Esophagus squamous epithelium (tissue), 5 donors: ENCODE results near the gene TASOR2. TPM values are rescaled to one million over a fixed set of nuclear protein-coding genes. Genes with fewer than 3 reads are reported as not detected.

Experiments used
- DNase-seq: peaks from one replicate; lab custom pipeline; 2025; lab: John Stamatoyannopoulos, UW
- H3K27ac ChIP-seq, 4 donors: fragments of 200-600 bp; sonication (generic); one replicate each; pipeline ENCODE4 v1.5.1; 2016 to 2019; ENCODE audit warnings: mild to moderate bottlenecking in 1 of 4
- H3K27me3 ChIP-seq, 4 donors: fragments of 200-600 bp; sonication (generic); 1 replicate in 3 of 4; 2 replicates in 1 of 4; pipeline versions ENCODE4 v1.5.1 to v1.6.0; 2017 to 2021; ENCODE audit warnings: antibody characterized with exemption in 1 of 4
- H3K36me3 ChIP-seq, 3 donors: fragments of 200-600 bp; sonication (generic); one replicate each; pipeline ENCODE4 v1.5.1; 2016 to 2019
- H3K4me1 ChIP-seq, 3 donors: fragments of 200-600 bp; sonication (generic); one replicate each; pipeline ENCODE4 v1.5.1; 2017 to 2019
- H3K4me3 ChIP-seq, 4 donors: fragments of 200-600 bp; sonication (generic); 1 replicate in 3 of 4; 2 replicates in 1 of 4; pipeline ENCODE4 v1.5.1; 2016 to 2019; ENCODE audit warnings: mild to moderate bottlenecking in 2 of 4, moderate library complexity in 1 of 4
- H3K9me3 ChIP-seq, 3 donors: fragments of 200-600 bp; sonication (generic); one replicate each; pipeline ENCODE4 v1.5.1; 2016 to 2019
- CTCF ChIP-seq, 6 experiments: fragments of 450-650 bp in 4 of 6; fragments of 200-600 bp in 2 of 6; sonication (generic) in 2 of 6; IDR thresholded peaks; one replicate each; pipeline ENCODE4 v1.5.1; 2016 to 2019; ENCODE audit warnings: antibody characterized with exemption in 6 of 6, mild to moderate bottlenecking in 4 of 6, moderate library complexity in 4 of 6
- POLR2A ChIP-seq, 4 donors: fragments of 450-650 bp; IDR thresholded peaks; one replicate each; pipeline ENCODE4 v1.6.1; 2017; ENCODE audit warnings: antibody characterized with exemption in 4 of 4, mild to moderate bottlenecking in 4 of 4, moderate library complexity in 3 of 4
- WGBS, 2 donors: methylation state at CpG; one replicate each; pipeline ENCODE4 v1.1.5; 2018; 5-methylcytosine and 5-hydroxymethylcytosine counted together
- intact Hi-C: fragments of 100-400 bp; cut with DNase I; formaldehyde crosslinking; loops from one replicate; pipeline ENCODE4 v1.15.0; 2022
- total RNA-seq, 4 donors: library from RNA; depleted of rRNA; stranded (reverse); fragments of >200 nt; gene quantifications; one replicate each; pipeline ENCODE4 v1.1.0, GENCODE V29; 2016
- donor health status: DM: yes; HTN: yes; CAD: no.

Gene TASOR2
- total RNA-seq, 4 donors from 2014 or later, result 18.0 to 86.8 (median 41.4) TPM

- H3K27me3 ChIP-seq, result no peaks in the 10 kb centered on the region
- no peaks in the 10 kb centered on the region for H3K9me3 ChIP-seq
- peak overlapping the region; percentile 89 to 95 (median 92) for H3K27ac ChIP-seq
- 0% methylated on average over 8 to 37 of the region's 77 CpGs for WGBS, 2 donors
- no peaks in the 10 kb centered on the region for H3K36me3 ChIP-seq
- TF ChIP-seq POLR2A (IDR thresholded peaks at IDR 0.05) (no peak), CTCF (IDR thresholded peaks at IDR 0.05) (peak in 4 of 6 experiments; percentile 17 to 38 (median 28))
- H3K4me1 ChIP-seq, result peaks cover 0 to 45% (median 4%) of the 10 kb centered on the region in 3 donors
- intact Hi-C loops, result no loop called here
- DNase-seq, result no peak
- peak overlapping the region; percentile 68 to 99 (median 96) for H3K4me3 ChIP-seq
These were observed 529 bp downstream of the TASOR2 start for GRCh38 chr10:5684971-5685763.

DNA sequence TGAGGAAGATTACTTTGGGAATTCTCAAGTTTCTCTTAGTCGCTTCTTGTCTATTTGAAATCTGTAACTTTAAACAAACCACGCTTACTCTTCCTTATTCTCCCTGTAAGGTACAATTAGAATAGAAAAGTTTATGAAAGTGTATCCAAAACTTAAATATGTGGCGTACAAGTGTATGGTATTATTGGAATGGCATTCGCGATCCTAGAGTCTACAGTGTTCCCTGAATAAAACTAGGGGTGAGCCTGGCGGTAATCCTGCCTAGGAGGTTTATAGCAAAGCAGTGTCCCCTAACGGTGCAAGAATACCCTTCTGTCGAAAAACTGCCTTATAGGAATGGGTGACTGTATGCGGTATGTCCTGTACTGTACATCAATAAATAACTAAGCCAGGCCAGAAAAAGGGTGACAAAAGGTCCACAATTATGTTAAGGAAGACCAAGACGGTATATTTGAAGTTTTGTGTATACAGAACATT lies 1.2 kb downstream of the TASOR2 start:
- WGBS, 2 donors, result 1 to 5% methylated on average over 10 of the region's 10 CpGs
- Histone ChIP-seq H3K36me3 (no peaks in the 10 kb centered on the region), H3K4me3 (peak overlapping the region; percentile 68 to 99 (median 96)), H3K4me1 (peaks cover 0 to 45% (median 4%) of the 10 kb centered on the region in 3 donors), H3K9me3 (no peaks in the 10 kb centered on the region), H3K27ac (peak overlapping the region; percentile 89 to 95 (median 92)), H3K27me3 (no peaks in the 10 kb centered on the region)
- intact Hi-C loops, result no loop called here
- DNase-seq, result no peak
- TF ChIP-seq CTCF (IDR thresholded peaks at IDR 0.05), result no peak
- no peak for TF ChIP-seq POLR2A (IDR thresholded peaks at IDR 0.05)

- Histone ChIP-seq H3K36me3 (no peaks in the 10 kb centered on the region), H3K4me1 (peaks cover 6 to 57% (median 10%) of the 10 kb centered on the region in 3 donors), H3K27me3 (no peaks in the 10 kb centered on the region), H3K4me3 (no peak overlapping the region), H3K9me3 (no peaks in the 10 kb centered on the region), H3K27ac (no peak overlapping the region)
- TF ChIP-seq CTCF (IDR thresholded peaks at IDR 0.05) (no peak), POLR2A (IDR thresholded peaks at IDR 0.05) (no peak)
- 92 to 100% methylated on average over 3 of the region's 3 CpGs for WGBS, 2 donors
- intact Hi-C loops, result no loop called here
- DNase-seq, result no peak
These were observed 3.9 kb downstream of the TASOR2 start for GRCh38 chr10:5688587-5688986.

DNA sequence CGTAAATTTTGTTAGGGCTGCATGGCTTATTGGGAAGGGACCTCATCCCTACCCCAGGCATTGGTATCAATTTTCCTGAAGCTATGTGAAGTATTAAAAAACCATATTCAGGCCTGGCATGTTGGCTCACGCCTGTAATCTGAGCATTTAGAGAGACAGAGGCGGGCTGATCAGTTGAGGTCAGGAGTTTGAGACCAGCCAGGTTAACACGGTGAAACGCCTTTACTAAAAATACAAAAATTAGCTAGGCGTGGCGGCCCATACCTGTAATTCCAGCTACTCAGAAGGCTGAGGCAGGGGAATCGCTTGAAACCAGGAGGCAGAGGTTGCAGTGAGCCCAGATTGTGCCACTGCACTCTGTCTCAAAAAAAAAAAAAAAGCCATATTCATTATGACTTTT lies 7.1 kb downstream of the TASOR2 start:
- intact Hi-C loops, result no loop called here
- H3K4me1 ChIP-seq, result peaks cover 6 to 45% (median 6%) of the 10 kb centered on the region in 3 donors
- no peak for TF ChIP-seq POLR2A (IDR thresholded peaks at IDR 0.05)
- TF ChIP-seq CTCF (IDR thresholded peaks at IDR 0.05), result no peak
- no peaks in the 10 kb centered on the region for H3K27me3 ChIP-seq
- no peak for DNase-seq
- H3K27ac ChIP-seq, result peak overlapping the region in 3 of 4 donors; percentile 61 to 68 (median 63)
- no peaks in the 10 kb centered on the region for H3K36me3 ChIP-seq
- no peaks in the 10 kb centered on the region for H3K9me3 ChIP-seq
- 51 to 56% methylated on average over 8 of the region's 8 CpGs for WGBS, 2 donors
- peak overlapping the region in 3 of 4 donors; percentile 53 to 72 (median 54) for H3K4me3 ChIP-seq
